ENCODE measurements around the gene DSC2. TPM values are rescaled to one million over a fixed set of nuclear protein-coding genes. Genes with fewer than 3 reads are reported as not detected.

DSC2 gene
- total and polyA plus RNA-seq, 2 donors (not counting 1 experiment from before 2014, with no cell fraction given): 0.01 TPM; not detected in 1

DNA sequence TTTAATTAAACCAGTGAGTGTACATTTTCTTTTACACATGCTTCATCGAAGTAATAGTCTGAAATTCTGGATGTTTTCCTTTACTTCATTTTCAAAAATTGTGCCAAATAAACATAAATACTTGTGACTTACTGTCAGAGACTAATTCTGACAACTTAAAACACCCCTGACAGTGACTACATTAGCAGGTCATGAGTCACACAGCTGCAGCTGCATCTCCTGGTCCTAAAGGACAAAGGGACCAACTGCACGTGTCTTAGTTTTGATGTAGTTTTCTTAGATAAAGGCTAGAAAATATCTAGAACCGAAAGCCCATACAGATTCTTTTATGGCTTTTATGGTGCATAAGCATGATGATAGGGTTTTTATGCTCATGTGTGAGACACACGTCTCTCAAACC, 30.0 kb downstream of the DSC2 start:
- Histone ChIP-seq H3K9ac (ENCODE audit: low read length) (no peak overlapping the region), H2AFZ (ENCODE audit: insufficient read depth, low read depth, low read length, poor library complexity, severe bottlenecking) (no peak overlapping the region), H3K9me3 (ENCODE audit: control extremely low read depth in 1 of 3, control insufficient read depth in 2 of 3, insufficient read depth in 1 of 3, low read length in 2 of 3) (no peaks in the 10 kb centered on the region), H3K4me3 (ENCODE audit: control extremely low read depth in 1 of 5, extremely low read depth in 1 of 5, insufficient read depth in 1 of 5, low read depth in 2 of 5, low read length in 4 of 5) (no peak overlapping the region), H3K27ac (ENCODE audit: low read length in 2 of 2) (no peak overlapping the region), H3K36me3 (replicated peaks in 1 of 2; ENCODE audit: control extremely low read depth in 1 of 2, control insufficient read depth in 1 of 2, extremely low read depth in 1 of 2, insufficient read depth in 2 of 2, low read length in 1 of 2) (no peaks in the 10 kb centered on the region), H3K4me2 (replicated peaks; ENCODE audit: low read depth, low read length, poor library complexity, severe bottlenecking) (no peak overlapping the region), H3K4me1 (ENCODE audit: control insufficient read depth in 2 of 2, insufficient read depth in 2 of 2, low read length in 2 of 2) (no peaks in the 10 kb centered on the region), H4K20me1 (ENCODE audit: control insufficient read depth, insufficient read depth, low read length, poor library complexity, severe bottlenecking) (no peaks in the 10 kb centered on the region), H3K79me2 (ENCODE audit: control insufficient read depth, insufficient read depth, low read length) (no peaks in the 10 kb centered on the region), H3K27me3 (replicated peaks in 1 of 4; ENCODE audit: control extremely low read depth in 1 of 4, control insufficient read depth in 3 of 4, insufficient read depth in 4 of 4, low read length in 3 of 4) (no peaks in the 10 kb centered on the region)
- Mint-ChIP-seq H3K27me3 (no peaks in the 10 kb centered on the region), H3K4me1 (no peaks in the 10 kb centered on the region), H3K9me3 (ENCODE audit: insufficient read depth) (no peaks in the 10 kb centered on the region), H3K27ac (no peak overlapping the region), H3K4me3 (no peak overlapping the region)
- WGBS (ENCODE audit: insufficient coverage): 100% methylated on average over 1 of the region's 4 CpGs
- DNase-seq: no peak
- ChIA-PET CTCF (no interaction called here), POLR2A (no interaction called here)
- no peak for ATAC-seq (ENCODE audit: low read depth)
- intact Hi-C loops (cut with micrococcal nuclease): no loop called here
- TF ChIP-seq EZH2 (IDR thresholded peaks at IDR 0.05; ENCODE audit: borderline replicate concordance, insufficient read depth, low read depth, low read length, poor library complexity, severe bottlenecking): no peak
- TF ChIP-seq, protein P1, sequence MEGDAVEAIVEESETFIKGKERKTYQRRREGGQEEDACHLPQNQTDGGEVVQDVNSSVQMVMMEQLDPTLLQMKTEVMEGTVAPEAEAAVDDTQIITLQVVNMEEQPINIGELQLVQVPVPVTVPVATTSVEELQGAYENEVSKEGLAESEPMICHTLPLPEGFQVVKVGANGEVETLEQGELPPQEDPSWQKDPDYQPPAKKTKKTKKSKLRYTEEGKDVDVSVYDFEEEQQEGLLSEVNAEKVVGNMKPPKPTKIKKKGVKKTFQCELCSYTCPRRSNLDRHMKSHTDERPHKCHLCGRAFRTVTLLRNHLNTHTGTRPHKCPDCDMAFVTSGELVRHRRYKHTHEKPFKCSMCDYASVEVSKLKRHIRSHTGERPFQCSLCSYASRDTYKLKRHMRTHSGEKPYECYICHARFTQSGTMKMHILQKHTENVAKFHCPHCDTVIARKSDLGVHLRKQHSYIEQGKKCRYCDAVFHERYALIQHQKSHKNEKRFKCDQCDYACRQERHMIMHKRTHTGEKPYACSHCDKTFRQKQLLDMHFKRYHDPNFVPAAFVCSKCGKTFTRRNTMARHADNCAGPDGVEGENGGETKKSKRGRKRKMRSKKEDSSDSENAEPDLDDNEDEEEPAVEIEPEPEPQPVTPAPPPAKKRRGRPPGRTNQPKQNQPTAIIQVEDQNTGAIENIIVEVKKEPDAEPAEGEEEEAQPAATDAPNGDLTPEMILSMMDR (IDR thresholded peaks at IDR 0.05): no peak

DNA sequence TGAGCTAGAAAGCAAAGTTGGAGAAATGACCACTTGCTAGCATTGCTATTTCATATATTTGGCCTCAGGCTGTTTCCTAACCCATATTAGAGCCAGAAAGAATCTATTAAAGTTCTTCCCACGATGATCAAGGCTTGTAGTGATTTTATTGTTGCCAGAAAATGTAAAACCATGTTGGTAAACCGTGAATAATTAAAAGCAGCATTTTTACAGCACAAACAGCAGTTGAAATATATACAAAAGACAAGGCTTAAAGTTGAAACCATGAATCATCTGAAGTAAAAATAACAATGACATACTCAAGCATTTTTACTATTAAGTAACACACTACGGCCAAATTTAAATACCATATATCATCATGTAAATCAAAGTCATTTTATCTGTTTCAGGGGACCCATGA, 32.0 kb downstream of the DSC2 start:
- no peaks in the 10 kb centered on the region for H3K9me3 ChIP-seq (ENCODE audit: control extremely low read depth in 1 of 3, control insufficient read depth in 2 of 3, insufficient read depth in 1 of 3, low read length in 2 of 3)
- no peak overlapping the region for H3K9ac ChIP-seq (ENCODE audit: low read length)
- no peak overlapping the region for H3K4me3 ChIP-seq (ENCODE audit: control extremely low read depth in 1 of 5, extremely low read depth in 1 of 5, insufficient read depth in 1 of 5, low read depth in 2 of 5, low read length in 4 of 5)
- ChIA-PET CTCF (no interaction called here), POLR2A (no interaction called here)
- DNase-seq (no peak), ATAC-seq (ENCODE audit: low read depth) (no peak)
- no peak overlapping the region for H3K4me2 ChIP-seq (replicated peaks; ENCODE audit: low read depth, low read length, poor library complexity, severe bottlenecking)
- H2AFZ ChIP-seq (ENCODE audit: insufficient read depth, low read depth, low read length, poor library complexity, severe bottlenecking): no peak overlapping the region
- no peak overlapping the region for H3K4me3 Mint-ChIP-seq
- no peak overlapping the region for H3K27ac Mint-ChIP-seq
- intact Hi-C loops (cut with micrococcal nuclease): no loop called here
- H3K27me3 ChIP-seq (replicated peaks in 1 of 4; ENCODE audit: control extremely low read depth in 1 of 4, control insufficient read depth in 3 of 4, insufficient read depth in 4 of 4, low read length in 3 of 4): no peaks in the 10 kb centered on the region
- no peaks in the 10 kb centered on the region for H3K36me3 ChIP-seq (replicated peaks in 1 of 2; ENCODE audit: control extremely low read depth in 1 of 2, control insufficient read depth in 1 of 2, extremely low read depth in 1 of 2, insufficient read depth in 2 of 2, low read length in 1 of 2)
- H3K27ac ChIP-seq (ENCODE audit: low read length in 2 of 2): no peak overlapping the region
- H3K9me3 Mint-ChIP-seq (ENCODE audit: insufficient read depth): no peaks in the 10 kb centered on the region
- H3K4me1 Mint-ChIP-seq: no peaks in the 10 kb centered on the region
- no peaks in the 10 kb centered on the region for H4K20me1 ChIP-seq (ENCODE audit: control insufficient read depth, insufficient read depth, low read length, poor library complexity, severe bottlenecking)
- TF ChIP-seq EZH2 (IDR thresholded peaks at IDR 0.05; ENCODE audit: borderline replicate concordance, insufficient read depth, low read depth, low read length, poor library complexity, severe bottlenecking): no peak
- TF ChIP-seq, protein P1 (IDR thresholded peaks at IDR 0.05): no peak
- no CpG with 5 or more reads among the region's 3 CpGs for WGBS (ENCODE audit: insufficient coverage)
- no peaks in the 10 kb centered on the region for H3K27me3 Mint-ChIP-seq
- no peaks in the 10 kb centered on the region for H3K79me2 ChIP-seq (ENCODE audit: control insufficient read depth, insufficient read depth, low read length)
- H3K4me1 ChIP-seq (ENCODE audit: control insufficient read depth in 2 of 2, insufficient read depth in 2 of 2, low read length in 2 of 2): no peaks in the 10 kb centered on the region
